Measurements from ENCODE around the gene ELFN2. TPM values are rescaled to one million over a fixed set of nuclear protein-coding genes. Genes with fewer than 3 reads are reported as not detected.

ELFN2 gene
- polyA plus RNA-seq, 1 donor from 2014 or later: not detected

DNA sequence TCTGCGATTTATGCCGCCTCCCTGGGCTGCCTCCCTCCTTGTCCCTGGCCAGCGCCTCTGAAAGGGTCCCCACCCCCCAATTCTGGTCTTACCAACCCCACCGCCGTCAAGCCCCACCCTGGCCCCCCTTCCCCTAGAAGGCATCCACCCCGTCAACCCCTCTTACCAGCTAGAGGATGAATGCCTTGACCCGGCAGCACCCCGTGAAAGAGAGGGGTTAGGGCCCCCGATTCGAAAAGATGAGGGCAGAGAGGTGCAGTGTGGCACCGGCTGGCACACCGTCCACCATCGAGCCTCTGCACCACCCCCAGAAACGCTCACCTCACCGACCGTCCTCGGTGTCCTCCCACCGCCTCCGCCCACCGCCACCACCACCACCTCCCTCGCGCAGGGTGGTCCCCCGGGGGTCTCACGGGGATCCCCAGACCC is 559 bp downstream of the ELFN2 start:
- Mint-ChIP-seq H3K27ac (no peak overlapping the region), H3K9me3 (peaks cover 0 to 2% (median 0%) of the 10 kb centered on the region in 3 donors), H3K27me3 (peaks cover 58% of the 10 kb centered on the region), H3K36me3 (no peaks in the 10 kb centered on the region), H3K4me1 (peaks cover 2 to 9% (median 4%) of the 10 kb centered on the region in 3 donors), H3K4me3 (peak overlapping the region in 3 of 4 donors; percentile 34 to 72 (median 65))

DNA sequence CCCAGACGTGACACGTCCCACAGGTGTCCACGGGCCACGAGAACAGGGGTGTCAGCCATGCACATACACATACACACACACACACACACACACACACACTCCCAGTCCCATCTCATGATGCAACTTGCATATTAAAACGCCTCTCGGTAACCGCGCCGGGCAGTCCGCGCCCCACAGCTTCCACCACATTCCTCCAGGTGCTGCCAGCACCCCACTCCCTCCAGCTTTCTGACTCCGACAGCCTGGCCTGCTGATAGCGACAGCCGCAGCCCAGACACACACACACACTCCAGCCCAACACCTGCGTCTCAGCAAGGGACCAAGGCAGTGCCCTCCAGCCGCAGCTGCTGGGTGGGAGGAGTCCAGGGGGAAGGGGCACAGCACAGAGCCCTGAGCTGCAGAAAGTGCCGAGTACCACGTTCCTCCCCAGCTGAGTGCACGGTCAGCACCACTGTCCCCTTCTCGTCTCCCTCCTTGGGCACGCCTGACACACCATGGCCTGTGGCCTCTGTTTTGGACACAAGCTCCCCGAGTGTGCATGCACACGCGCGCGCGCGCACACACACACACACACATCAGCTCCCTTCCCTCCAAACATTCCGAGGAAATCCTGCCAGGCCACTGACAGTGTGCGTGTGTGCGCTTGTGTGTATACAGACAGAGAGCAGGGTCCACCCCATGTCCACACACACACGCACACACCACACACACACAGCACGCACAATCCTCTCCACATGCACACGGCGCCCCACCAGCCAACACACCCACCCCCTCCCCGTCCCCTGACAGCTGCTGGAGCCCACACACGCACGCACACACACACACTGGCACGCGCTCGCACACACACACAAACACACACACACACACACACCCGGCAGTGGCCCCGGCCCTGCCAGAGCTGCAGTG is 1.2 kb downstream of the ELFN2 start:
- Mint-ChIP-seq H3K9me3 (peaks cover 0 to 2% (median 0%) of the 10 kb centered on the region in 3 donors), H3K27ac (peak overlapping the region in 2 of 3 donors; percentile 16 to 26), H3K4me3 (peak overlapping the region in 3 of 4 donors; percentile 48 to 72 (median 65)), H3K27me3 (peaks cover 61% of the 10 kb centered on the region), H3K4me1 (peaks cover 2 to 9% (median 4%) of the 10 kb centered on the region in 3 donors), H3K36me3 (no peaks in the 10 kb centered on the region)

DNA sequence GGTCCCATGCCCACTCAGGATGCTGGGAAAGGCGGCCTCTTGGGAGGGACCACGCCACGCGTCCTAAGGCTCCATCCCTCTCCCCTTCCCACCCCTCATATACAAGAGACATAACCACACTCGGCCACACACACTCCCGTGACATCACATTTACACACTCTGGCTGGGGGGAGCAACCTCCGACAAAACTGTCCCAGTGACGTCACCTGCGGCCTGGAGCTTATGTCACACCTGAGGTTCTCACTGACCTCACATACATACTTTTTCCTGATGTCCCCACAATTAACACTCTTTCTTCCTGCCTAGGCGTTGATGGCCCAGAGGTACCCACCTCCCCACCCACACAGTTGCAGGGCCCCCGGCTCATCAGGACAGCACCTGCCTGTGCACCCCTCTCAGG is 1.9 kb downstream of the ELFN2 start:
- peaks cover 0 to 2% (median 0%) of the 10 kb centered on the region in 3 donors for H3K9me3 Mint-ChIP-seq
- peak overlapping the region in 1 of 3 donors; percentile 26 for H3K27ac Mint-ChIP-seq
- H3K36me3 Mint-ChIP-seq: no peaks in the 10 kb centered on the region
- H3K4me1 Mint-ChIP-seq: peaks cover 5 to 13% (median 7%) of the 10 kb centered on the region in 3 donors
- peaks cover 65% of the 10 kb centered on the region for H3K27me3 Mint-ChIP-seq
- peak overlapping the region in 1 of 4 donors; percentile 5 for H3K4me3 Mint-ChIP-seq

DNA sequence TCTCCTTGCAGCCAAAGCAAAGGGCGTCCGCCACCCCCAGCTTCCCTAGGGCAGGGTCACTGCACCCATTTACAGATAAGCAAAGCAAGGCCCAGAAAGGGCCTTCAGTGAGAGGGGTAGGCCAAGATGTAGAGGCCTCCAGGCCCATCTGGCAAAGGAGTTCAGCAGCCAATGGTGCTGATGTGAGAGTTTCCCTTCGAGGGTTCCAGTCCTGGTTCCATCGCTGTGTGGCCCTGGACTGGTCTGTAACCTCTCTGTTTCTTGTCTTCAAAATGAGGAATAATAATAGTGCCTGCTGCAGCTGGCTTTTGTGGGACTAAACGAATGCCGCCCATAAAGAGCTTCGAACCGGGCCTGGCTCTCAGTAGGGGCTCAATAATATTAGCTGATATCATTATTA is 4.0 kb downstream of the ELFN2 start:
- Mint-ChIP-seq H3K27me3 (peaks cover 65% of the 10 kb centered on the region), H3K4me1 (peaks cover 5 to 17% (median 10%) of the 10 kb centered on the region in 3 donors), H3K9me3 (peaks cover 0 to 2% (median 0%) of the 10 kb centered on the region in 3 donors), H3K4me3 (no peak overlapping the region), H3K36me3 (no peaks in the 10 kb centered on the region), H3K27ac (no peak overlapping the region)

DNA sequence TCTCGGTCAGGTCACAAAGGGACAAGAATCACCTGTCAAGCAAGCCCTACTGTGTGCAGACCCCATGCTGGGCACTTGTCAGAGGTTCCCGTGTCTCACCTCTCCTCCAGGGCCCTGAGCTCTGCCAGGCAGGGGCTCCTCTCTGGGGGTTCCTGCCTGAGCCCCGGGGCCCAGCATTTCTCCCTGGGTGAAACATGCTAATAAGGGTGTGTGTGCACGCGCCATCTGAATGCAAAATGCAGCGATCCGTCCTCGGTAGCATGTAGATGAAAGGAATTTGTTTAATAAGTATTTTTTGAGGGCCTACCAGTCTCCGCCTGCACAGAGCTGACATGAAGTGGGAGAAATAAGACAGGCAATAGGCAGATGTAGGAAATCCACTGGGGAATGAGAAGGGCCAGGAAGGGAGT is 5.8 kb downstream of the ELFN2 start:
- peaks cover 65% of the 10 kb centered on the region for H3K27me3 Mint-ChIP-seq
- no peak overlapping the region for H3K4me3 Mint-ChIP-seq

DNA sequence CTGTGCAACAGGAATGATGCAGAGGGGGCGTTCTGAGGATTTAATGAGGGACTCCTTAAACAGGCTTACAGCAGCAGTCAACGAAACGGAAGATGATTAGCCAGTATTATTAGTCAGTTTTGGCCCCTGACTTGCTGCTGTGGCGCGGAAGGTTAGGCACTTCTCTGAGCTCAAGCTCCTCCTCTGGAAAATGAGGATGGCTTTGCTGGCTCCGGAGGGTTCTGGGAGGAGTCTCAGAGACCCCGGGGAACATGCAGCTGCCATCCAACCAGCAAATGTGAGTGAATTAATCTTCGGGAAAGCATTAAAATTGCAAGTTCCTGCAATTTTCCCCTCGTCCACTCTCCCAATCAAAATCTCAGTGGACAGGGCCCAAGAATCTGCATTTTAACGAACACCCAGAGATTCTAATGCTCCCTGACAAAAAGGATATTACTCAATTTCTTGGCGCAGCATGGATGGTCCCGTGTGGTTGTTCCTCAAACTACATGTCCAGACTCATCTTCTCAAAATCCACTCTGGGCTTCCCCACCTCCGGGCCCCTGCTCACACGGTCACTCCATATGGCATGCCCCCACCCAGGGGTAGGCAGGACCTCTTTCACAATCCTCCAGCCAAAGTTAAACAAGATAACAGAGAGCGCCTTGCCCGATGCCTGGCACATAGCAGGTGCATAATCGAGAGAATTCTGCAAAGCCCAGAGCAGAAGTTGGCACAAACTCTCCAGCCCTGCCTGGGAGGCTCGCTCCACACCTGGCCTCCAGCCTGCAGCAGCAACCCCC is 6.4 kb downstream of the ELFN2 start:
- H3K36me3 Mint-ChIP-seq: no peaks in the 10 kb centered on the region
- H3K27ac Mint-ChIP-seq: peak overlapping the region in 1 of 3 donors; percentile 92
- peaks cover 64% of the 10 kb centered on the region for H3K27me3 Mint-ChIP-seq
- H3K9me3 Mint-ChIP-seq: peaks cover 0 to 2% (median 0%) of the 10 kb centered on the region in 3 donors
- peaks cover 5 to 14% (median 12%) of the 10 kb centered on the region in 3 donors for H3K4me1 Mint-ChIP-seq
- peak overlapping the region in 2 of 4 donors; percentile 76 to 90 for H3K4me3 Mint-ChIP-seq

More for the DNA sequence above, 5.8 kb downstream of the ELFN2 start:
- Mint-ChIP-seq H3K36me3 (no peaks in the 10 kb centered on the region), H3K9me3 (peaks cover 0 to 2% (median 0%) of the 10 kb centered on the region in 3 donors), H3K4me1 (peaks cover 5 to 17% (median 12%) of the 10 kb centered on the region in 3 donors), H3K27ac (no peak overlapping the region)

DNA sequence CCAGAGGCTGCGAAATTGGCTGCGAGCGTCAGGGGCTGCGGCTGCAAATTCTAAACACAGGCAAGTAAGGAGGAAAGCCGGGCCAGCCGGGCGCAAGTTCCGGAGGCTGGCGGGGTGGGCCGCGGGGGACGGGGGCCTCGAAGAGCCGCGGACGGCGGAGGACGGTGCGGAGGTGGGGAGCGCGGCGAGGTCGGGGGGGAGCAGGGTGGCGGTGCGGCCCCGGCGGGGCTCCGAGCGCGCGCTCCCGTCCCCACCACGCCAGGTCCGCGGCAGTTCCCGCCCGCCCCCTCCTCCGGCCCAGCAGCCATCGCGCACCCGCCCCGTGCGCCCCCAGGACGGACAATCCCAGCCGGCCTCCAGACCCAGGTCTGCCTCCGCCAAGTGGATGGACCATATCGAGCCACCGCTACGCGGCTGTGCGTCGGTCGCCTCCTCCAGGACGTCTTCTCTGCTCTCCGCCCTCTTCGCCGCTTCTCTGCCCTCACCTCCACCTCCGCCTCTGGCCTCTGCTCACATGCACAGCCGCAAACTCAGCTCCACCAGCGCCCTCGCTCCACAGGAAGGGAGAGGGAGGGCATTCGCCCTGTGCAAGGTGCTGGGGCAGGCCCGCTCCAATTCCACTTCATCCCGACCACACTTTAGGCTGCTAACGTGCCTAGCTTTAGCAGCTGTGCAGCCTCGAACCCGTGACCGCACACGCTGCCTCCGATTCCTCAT is 7.2 kb downstream of the ELFN2 start:
- H3K4me1 Mint-ChIP-seq: peaks cover 5 to 12% (median 10%) of the 10 kb centered on the region in 3 donors
- H3K27me3 Mint-ChIP-seq: peaks cover 63% of the 10 kb centered on the region
- no peaks in the 10 kb centered on the region for H3K36me3 Mint-ChIP-seq
- H3K9me3 Mint-ChIP-seq: no peaks in the 10 kb centered on the region
- peak overlapping the region in 3 of 4 donors; percentile 76 to 90 (median 82) for H3K4me3 Mint-ChIP-seq
- H3K27ac Mint-ChIP-seq: peak overlapping the region in 1 of 3 donors; percentile 92

DNA sequence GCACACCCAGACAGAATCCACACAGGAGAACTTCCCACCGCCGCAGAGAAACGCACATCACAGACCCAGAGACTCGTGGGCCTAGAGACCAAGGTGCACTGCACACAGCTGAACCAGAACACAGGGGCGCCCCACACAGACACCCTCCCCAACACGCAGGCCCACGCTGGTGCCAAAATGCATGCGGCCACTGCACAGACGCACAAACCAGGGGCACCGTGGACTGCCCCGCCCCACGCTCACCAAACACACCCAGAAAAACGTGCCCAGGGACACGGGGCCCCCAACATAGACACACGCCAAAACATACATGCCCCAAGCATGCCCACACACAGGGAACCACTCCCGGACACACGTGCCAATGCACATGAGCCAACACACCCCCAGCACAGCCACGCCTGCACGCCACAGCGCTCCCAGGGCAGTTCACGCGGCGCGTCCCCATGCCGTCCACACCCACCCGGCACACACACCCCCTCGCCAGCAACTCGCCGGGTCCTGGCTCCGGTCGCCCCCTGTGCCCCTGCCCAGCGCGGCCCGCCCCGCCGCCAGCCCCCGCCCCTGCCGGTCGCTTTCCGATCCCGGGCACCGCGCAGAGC is 7.8 kb downstream of the ELFN2 start:
- Mint-ChIP-seq H3K27ac (no peak overlapping the region), H3K27me3 (peaks cover 60% of the 10 kb centered on the region), H3K9me3 (no peaks in the 10 kb centered on the region), H3K36me3 (no peaks in the 10 kb centered on the region), H3K4me3 (peak overlapping the region in 2 of 4 donors; percentile 30 to 71), H3K4me1 (peaks cover 5 to 12% (median 10%) of the 10 kb centered on the region in 3 donors)

DNA sequence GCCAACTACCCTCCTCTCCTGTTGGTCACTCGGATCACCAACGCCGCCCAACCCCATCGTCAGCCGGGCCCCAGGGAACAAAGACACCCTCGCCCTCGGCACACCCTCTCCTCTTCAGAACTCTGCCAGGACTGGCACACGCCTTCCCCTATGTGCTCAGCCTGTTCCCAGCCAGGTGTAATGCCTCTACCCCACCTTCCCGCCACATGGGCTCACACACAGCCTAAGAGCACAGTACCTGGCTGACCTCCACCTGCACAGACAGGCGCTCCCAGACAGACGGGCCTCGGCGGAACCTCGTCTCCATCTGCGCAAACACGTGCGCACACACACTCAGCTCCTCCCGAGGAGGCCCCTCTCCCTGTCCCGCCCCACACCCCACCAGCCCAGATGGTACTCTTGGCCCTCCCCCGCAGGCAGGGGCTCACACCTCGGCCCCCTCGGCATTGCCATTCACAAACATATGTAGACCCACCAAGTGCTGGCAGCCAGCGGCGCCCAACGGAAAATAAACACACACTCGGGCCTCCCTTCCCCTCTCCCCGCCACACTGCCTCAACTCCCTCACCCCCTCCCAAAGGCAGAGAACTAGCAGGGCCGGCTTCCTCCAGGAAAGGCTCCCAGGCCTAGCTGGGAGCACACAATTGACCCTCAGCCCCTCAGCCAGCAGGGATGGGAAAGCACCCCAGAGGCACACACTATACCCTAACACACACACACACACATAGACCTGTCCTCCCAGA is 8.5 kb downstream of the ELFN2 start:
- Mint-ChIP-seq H3K4me3 (peak overlapping the region in 2 of 4 donors; percentile 81 to 82), H3K9me3 (no peaks in the 10 kb centered on the region), H3K4me1 (peaks cover 5 to 12% (median 10%) of the 10 kb centered on the region in 3 donors), H3K36me3 (no peaks in the 10 kb centered on the region), H3K27ac (no peak overlapping the region), H3K27me3 (peaks cover 59% of the 10 kb centered on the region)

DNA sequence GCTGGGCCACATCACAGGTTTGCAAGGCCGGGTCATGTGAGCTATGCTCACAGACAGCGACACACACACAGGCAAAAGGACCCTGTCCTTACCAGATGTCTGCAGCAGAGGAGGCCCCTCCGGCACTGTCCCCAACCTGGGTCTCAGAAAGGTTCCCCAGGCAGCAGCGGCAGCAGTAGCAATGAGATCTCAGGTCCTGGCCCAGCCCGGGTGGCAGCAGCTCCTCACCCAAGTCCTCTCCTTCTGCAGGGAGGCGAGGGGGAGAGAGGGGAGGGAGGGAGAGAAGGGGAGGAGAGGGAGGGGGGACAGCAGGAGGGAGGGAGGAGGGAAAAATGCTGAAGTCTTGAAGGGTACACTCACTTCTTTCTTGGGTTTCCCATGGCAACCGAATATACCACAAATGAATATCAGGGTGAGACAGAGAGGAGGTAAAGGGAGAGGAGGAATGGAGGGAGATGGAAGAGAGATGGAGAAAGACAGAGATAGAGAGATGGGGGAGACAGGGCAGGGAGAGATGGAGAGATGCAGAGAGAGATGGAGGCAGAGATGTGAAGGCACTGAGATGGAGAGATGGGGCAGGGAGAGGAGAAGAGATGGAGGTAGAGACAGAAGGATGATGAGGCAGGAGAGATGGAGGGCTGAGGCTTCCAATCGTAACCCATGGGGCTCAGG is 9.5 kb downstream of the ELFN2 start:
- peak overlapping the region in 1 of 3 donors; percentile 11 for H3K27ac Mint-ChIP-seq
- no peak overlapping the region for H3K4me3 Mint-ChIP-seq
- H3K9me3 Mint-ChIP-seq: no peaks in the 10 kb centered on the region
- H3K36me3 Mint-ChIP-seq: no peaks in the 10 kb centered on the region
- peaks cover 5 to 12% (median 10%) of the 10 kb centered on the region in 3 donors for H3K4me1 Mint-ChIP-seq
- H3K27me3 Mint-ChIP-seq: peaks cover 65% of the 10 kb centered on the region

DNA sequence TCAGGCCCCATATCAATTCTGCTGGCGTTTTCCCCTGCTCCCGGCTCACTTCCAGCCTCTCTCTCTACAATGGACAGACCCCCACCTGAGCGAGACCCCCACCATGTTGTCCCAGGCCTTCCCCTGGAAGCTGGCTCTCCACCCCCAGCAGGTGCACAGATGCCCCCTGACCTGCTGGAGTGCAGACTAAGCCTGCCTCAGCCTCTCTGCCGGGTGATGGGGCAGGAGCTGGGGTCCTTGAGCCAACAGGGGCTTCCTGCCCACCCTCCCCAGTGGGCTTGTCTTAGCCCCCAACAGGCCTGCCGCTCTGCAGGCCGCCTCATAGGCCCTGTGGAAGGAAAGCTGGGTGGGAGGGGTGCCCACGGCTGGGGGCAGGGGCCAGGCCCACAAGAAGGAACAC is 10.0 kb downstream of the ELFN2 start:
- peaks cover 5 to 12% (median 10%) of the 10 kb centered on the region in 3 donors for H3K4me1 Mint-ChIP-seq
- H3K27me3 Mint-ChIP-seq: peaks cover 69% of the 10 kb centered on the region
- no peaks in the 10 kb centered on the region for H3K9me3 Mint-ChIP-seq
- H3K27ac Mint-ChIP-seq: peak overlapping the region in 1 of 3 donors; percentile 11
- no peaks in the 10 kb centered on the region for H3K36me3 Mint-ChIP-seq
- peak overlapping the region in 1 of 4 donors; percentile 20 for H3K4me3 Mint-ChIP-seq

DNA sequence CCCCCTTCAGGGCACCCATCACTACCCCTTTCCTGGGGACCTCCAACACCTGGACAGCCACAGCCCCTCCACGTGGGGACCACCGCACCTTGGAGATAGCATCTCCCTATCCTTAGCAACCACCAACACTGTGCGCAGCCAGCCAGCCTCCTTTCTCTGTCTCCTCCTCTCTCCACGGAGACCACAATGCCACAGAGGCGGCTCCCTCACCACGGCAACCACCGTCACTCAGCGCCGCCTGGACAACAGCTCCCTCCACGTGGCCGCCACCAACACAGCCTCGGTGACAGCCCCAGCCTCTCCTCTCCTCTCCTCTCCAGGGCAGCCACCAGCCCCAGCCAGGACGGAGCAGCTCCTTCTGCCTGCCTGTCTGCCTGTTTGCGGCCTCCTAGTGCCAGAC is 10.5 kb downstream of the ELFN2 start:
- Mint-ChIP-seq H3K4me3 (peak overlapping the region in 2 of 4 donors; percentile 9 to 30), H3K36me3 (no peaks in the 10 kb centered on the region), H3K9me3 (no peaks in the 10 kb centered on the region), H3K27me3 (peaks cover 70% of the 10 kb centered on the region), H3K4me1 (peaks cover 5 to 12% (median 10%) of the 10 kb centered on the region in 3 donors), H3K27ac (peak overlapping the region in 1 of 3 donors; percentile 57)

DNA sequence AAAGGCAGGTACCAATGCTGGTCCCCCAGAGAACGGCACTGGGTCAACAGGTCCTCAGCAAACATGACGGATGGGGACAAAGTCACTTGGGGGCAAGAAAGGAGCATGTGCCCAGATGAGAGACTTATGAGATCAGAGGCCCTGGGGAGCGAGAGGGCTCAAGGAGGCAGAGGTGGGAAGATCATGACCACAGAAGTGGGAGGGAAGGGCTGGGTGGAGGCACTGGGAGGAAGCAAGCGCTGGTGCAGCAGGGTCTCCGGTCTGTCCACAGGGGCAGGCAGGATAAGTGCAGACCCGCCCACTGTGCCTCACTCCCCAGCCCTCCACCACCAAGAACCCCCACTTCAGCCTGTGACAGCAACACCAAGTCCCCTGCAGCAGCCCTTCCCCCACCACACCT is 10.9 kb downstream of the ELFN2 start:
- peaks cover 5 to 12% (median 10%) of the 10 kb centered on the region in 3 donors for H3K4me1 Mint-ChIP-seq
- peaks cover 67% of the 10 kb centered on the region for H3K27me3 Mint-ChIP-seq
- no peaks in the 10 kb centered on the region for H3K9me3 Mint-ChIP-seq
- no peaks in the 10 kb centered on the region for H3K36me3 Mint-ChIP-seq
- peak overlapping the region in 1 of 3 donors; percentile 57 for H3K27ac Mint-ChIP-seq
- no peak overlapping the region for H3K4me3 Mint-ChIP-seq

Measured in IgD-negative memory B cell (primary cell).